ENCODE data around the gene JCHAIN. TPM values are rescaled to one million over a fixed set of nuclear protein-coding genes. Genes with fewer than 3 reads are reported as not detected.

JCHAIN gene
- total and polyA plus RNA-seq, 7 donors, result 0.13 to 3.0 (median 0.73) TPM

DNA sequence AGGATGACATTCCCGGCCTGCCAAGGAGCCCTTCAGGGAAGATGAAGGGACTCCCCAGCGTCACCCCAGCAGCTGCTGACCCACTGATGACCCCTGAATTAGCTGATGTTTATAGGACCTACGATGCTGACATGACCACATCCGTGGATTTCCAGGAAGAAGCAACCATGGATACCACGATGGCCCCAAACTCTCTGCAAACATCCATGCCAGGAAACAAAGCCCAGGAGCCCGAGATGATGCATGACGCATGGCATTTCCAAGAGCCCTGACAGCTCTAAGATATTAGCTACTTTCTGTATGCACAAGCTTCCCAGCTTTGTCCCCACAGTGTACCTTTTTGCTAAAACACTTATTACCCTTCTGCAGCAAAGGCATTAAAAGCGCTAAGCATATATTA lies 59.8 kb downstream of the JCHAIN start:
- DNase-seq, result no peak
- H3K4me1 ChIP-seq, result no peaks in the 10 kb centered on the region
- intact Hi-C loops (cut with DNase I), result loop anchor here in 1 of 2 donors (10.0 kb wide), 1 partner anchor 78 kb away; the partner anchor contains the start of gene UTP3
- no peak for ATAC-seq
- no peak overlapping the region for H3K4me3 ChIP-seq
- H3K27me3 ChIP-seq (ENCODE audit: insufficient read depth in 3 of 3, low read length in 2 of 3), result no peaks in the 10 kb centered on the region
- H3K27ac ChIP-seq, result no peak overlapping the region
- no peaks in the 10 kb centered on the region for H3K9me3 ChIP-seq
- no peaks in the 10 kb centered on the region for H3K36me3 ChIP-seq (ENCODE audit: insufficient read depth in 1 of 2, low read depth in 1 of 2)
- TF ChIP-seq, protein P1, sequence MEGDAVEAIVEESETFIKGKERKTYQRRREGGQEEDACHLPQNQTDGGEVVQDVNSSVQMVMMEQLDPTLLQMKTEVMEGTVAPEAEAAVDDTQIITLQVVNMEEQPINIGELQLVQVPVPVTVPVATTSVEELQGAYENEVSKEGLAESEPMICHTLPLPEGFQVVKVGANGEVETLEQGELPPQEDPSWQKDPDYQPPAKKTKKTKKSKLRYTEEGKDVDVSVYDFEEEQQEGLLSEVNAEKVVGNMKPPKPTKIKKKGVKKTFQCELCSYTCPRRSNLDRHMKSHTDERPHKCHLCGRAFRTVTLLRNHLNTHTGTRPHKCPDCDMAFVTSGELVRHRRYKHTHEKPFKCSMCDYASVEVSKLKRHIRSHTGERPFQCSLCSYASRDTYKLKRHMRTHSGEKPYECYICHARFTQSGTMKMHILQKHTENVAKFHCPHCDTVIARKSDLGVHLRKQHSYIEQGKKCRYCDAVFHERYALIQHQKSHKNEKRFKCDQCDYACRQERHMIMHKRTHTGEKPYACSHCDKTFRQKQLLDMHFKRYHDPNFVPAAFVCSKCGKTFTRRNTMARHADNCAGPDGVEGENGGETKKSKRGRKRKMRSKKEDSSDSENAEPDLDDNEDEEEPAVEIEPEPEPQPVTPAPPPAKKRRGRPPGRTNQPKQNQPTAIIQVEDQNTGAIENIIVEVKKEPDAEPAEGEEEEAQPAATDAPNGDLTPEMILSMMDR (IDR thresholded peaks at IDR 0.05), result no peak
- WGBS, 3 donors, result 70 to 78% (median 71%) methylated on average over 8 of the region's 8 CpGs

Other genes starting within 250 kb of the JCHAIN start
- gene MUC7, start 194.3 kb downstream of the JCHAIN start, total RNA-seq, result not detected
- not detected for gene MUC7, start 194.3 kb downstream of the JCHAIN start, polyA plus RNA-seq
- gene AMTN, start 147.9 kb downstream of the JCHAIN start, total RNA-seq, result not detected
- gene AMTN, start 147.9 kb downstream of the JCHAIN start, polyA plus RNA-seq, result not detected
- gene AMBN, start 74.3 kb downstream of the JCHAIN start, total RNA-seq, result not detected
- not detected for gene AMBN, start 74.3 kb downstream of the JCHAIN start, polyA plus RNA-seq
- 1 to 10 TPM; 1.6 to 6.6 (median 3.0) TPM for gene ENAM, start 37.8 kb downstream of the JCHAIN start, total RNA-seq
- 1 to 10 TPM in 1 of 3 donors, under 1 TPM in 2; 0.08 to 1.5 (median 0.65) TPM for gene ENAM, start 37.8 kb downstream of the JCHAIN start, polyA plus RNA-seq
- 10 to 100 TPM; 13.1 to 22.6 (median 20.2) TPM for gene UTP3, start 22.0 kb upstream of the JCHAIN start, total RNA-seq
- gene UTP3, start 22.0 kb upstream of the JCHAIN start, polyA plus RNA-seq, result 10 to 100 TPM; 13.0 to 32.5 (median 28.6) TPM
- 10 to 100 TPM; 31.3 to 53.7 (median 43.3) TPM for gene RUFY3, start 55.5 kb upstream of the JCHAIN start, total RNA-seq
- gene RUFY3, start 55.5 kb upstream of the JCHAIN start, polyA plus RNA-seq, result 10 to 100 TPM; 15.1 to 35.2 (median 27.7) TPM
- gene GRSF1, start 173.4 kb upstream of the JCHAIN start, total RNA-seq, result 100 to 1,000 TPM; 114 to 144 (median 130) TPM
- 100 to 1,000 TPM in 1 of 3 donors, 10 to 100 TPM in 2; 85.2 to 138 (median 96.6) TPM for gene GRSF1, start 173.4 kb upstream of the JCHAIN start, polyA plus RNA-seq
- gene MOB1B, start 235.9 kb upstream of the JCHAIN start, total RNA-seq, result 10 to 100 TPM in 3 of 4 donors, 1 to 10 TPM in 1; 9.8 to 22.3 (median 12.8) TPM
- gene MOB1B, start 235.9 kb upstream of the JCHAIN start, polyA plus RNA-seq, result 1 to 10 TPM; 2.8 to 5.7 (median 5.4) TPM

Measured in psoas muscle (tissue), 8 donors.